Keratinocyte (primary cell): ENCODE results near the gene GEMIN8. TPM values are rescaled to one million over a fixed set of nuclear protein-coding genes. Genes with fewer than 3 reads are reported as not detected.

Source experiments
- DNase-seq: peaks from one replicate; pipeline ENCODE4 v3.0.0-alpha.2; 2011; ENCODE audit warnings: low read depth, missing footprints, low spot score
- FAIRE-seq: peaks from 2 replicates; lab custom pipeline; 2011; peaks lifted over from hg19 to GRCh38; lab: Jason Lieb, UNC
- H2AFZ ChIP-seq: 2 replicates; pipeline ENCODE4 v1.6.0; 2012; ENCODE audit warnings: low read length, control low read depth, inconsistent platforms; ENCODE audit not compliant: control insufficient read depth
- H3K27ac ChIP-seq: 2 replicates; pipeline ENCODE4 v1.5.1; 2011; ENCODE audit warnings: low read length; ENCODE audit not compliant: control insufficient read depth, insufficient read depth
- H3K27me3 ChIP-seq: 3 replicates; pipeline ENCODE4 v1.6.0; 2011; ENCODE audit warnings: low read length; ENCODE audit not compliant: control insufficient read depth, insufficient read depth; ENCODE audit errors: extremely low read depth
- H3K36me3 ChIP-seq, 2 experiments: 2 replicates in 1 of 2; 3 replicates in 1 of 2; pipeline ENCODE4 v1.5.1; 2011; ENCODE audit warnings: low read length in 2 of 2, mild to moderate bottlenecking in 1 of 2; ENCODE audit not compliant: control insufficient read depth in 2 of 2, insufficient read depth in 2 of 2; ENCODE audit errors: extremely low read depth in 1 of 2
- H3K4me1 ChIP-seq: 3 replicates; pipeline ENCODE4 v1.5.1; 2011; ENCODE audit warnings: low read length; ENCODE audit not compliant: control insufficient read depth, insufficient read depth; ENCODE audit errors: extremely low read depth
- H3K4me2 ChIP-seq: 3 replicates; pipeline ENCODE4 v1.6.0; 2011; ENCODE audit warnings: low read depth, low read length; ENCODE audit not compliant: control insufficient read depth, insufficient read depth; ENCODE audit errors: extremely low read depth
- H3K4me3 ChIP-seq, 3 experiments: fragments of 200-600 bp in 1 of 3; sonication (generic) in 1 of 3; 2 replicates in 2 of 3; 3 replicates in 1 of 3; pipeline ENCODE4 v1.5.1; 2011 to 2016; ENCODE audit warnings: low read length in 3 of 3, mild to moderate bottlenecking in 3 of 3, control low read depth in 2 of 3, inconsistent platforms in 1 of 3, low read depth in 1 of 3, mixed read lengths in 1 of 3, mixed run types in 1 of 3, moderate library complexity in 1 of 3; ENCODE audit not compliant: control insufficient read depth in 2 of 3, insufficient read depth in 2 of 3; ENCODE audit errors: extremely low read depth in 1 of 3
- H3K79me2 ChIP-seq: 2 replicates; pipeline ENCODE4 v1.6.0; 2012; ENCODE audit warnings: low read length; ENCODE audit not compliant: control insufficient read depth, insufficient read depth
- H3K9ac ChIP-seq: 3 replicates; pipeline ENCODE4 v1.6.0; 2011; ENCODE audit warnings: low read length; ENCODE audit not compliant: control insufficient read depth, insufficient read depth; ENCODE audit errors: extremely low read depth
- H3K9me1 ChIP-seq: 3 replicates; pipeline ENCODE4 v1.6.0; 2011; ENCODE audit warnings: low read length; ENCODE audit not compliant: control insufficient read depth, insufficient read depth; ENCODE audit errors: extremely low read depth
- H3K9me3 ChIP-seq: 2 replicates; pipeline ENCODE4 v1.5.1; 2012; ENCODE audit warnings: low read depth, low read length; ENCODE audit not compliant: control insufficient read depth
- H4K20me1 ChIP-seq: 3 replicates; pipeline ENCODE4 v1.6.0; 2011; ENCODE audit warnings: low read length; ENCODE audit not compliant: control insufficient read depth, insufficient read depth; ENCODE audit errors: extremely low read depth
- EZH2 ChIP-seq: IDR thresholded peaks from one replicate; pipeline ENCODE4 v1.6.1; 2012; ENCODE audit warnings: inconsistent platforms, mild to moderate bottlenecking, low read length, moderate library complexity
- dilution Hi-C: fragments of 300-500 bp; cut with MboI; formaldehyde crosslinking; loops from one replicate; pipeline ENCODE4 v1.7.0; 2020; ENCODE audit warnings: low sequenced_read_pairs; ENCODE audit not compliant: extremely low pct_ligation_motif_present
- polyA plus RNA-seq, 5 experiments: library from polyadenylated mRNA; depleted of rRNA in 3 of 5; stranded (reverse) in 3 of 5; stranded (forward) in 1 of 5; unstranded in 1 of 5; fragments of >200 nt; gene quantifications; 1 replicate in 1 of 5; 2 replicates in 3 of 5; 3 replicates in 1 of 5; pipeline versions ENCODE4 v1.2.1 to v1.2.3, GENCODE V29; 2011 to 2012; ENCODE audit warnings: missing spikeins in 2 of 5, low read depth in 1 of 5, low replicate concordance in 1 of 5
- TF ChIP-seq, protein P1 (sequence below), 3 experiments: IDR thresholded peaks in 1 of 3; conservative IDR thresholded peaks in 1 of 3; optimal IDR thresholded peaks in 1 of 3; 2 replicates in 2 of 3; 3 replicates in 1 of 3; pipeline versions ENCODE3 to v1.5.1; 2011; ENCODE audit warnings: low read length in 3 of 3, mild to moderate bottlenecking in 3 of 3, moderate library complexity in 2 of 3, control low read depth in 1 of 3, inconsistent platforms in 1 of 3; ENCODE audit not compliant: insufficient read depth in 2 of 3; ENCODE audit errors: extremely low read depth in 1 of 3

Gene GEMIN8
- polyA plus RNA-seq, 1 donor (not counting 4 experiments of a cell fraction or from before 2014, with no cell fraction given): 38.8 TPM

DNA sequence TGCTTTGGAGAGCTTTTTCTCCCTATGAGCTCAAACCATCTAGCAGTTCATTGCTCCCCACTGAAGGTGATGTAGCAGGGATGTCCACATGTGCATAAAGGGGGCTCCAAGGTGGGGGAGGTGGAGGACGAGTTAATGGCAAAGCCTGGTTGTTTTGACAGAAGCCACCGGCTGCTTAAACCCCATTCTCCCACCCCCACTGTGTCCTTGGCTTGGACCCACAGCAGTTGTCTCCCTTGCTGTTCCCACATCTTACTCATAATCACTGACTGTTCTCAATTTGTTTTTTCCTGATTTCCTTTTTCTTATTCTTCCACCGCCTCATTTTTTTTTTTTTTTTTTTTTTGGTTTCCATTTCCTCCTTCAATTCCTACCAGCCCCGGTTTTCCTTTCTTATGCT, 72.7 kb downstream of the GEMIN8 start:
- H3K4me3 ChIP-seq: no peak overlapping the region
- no peak overlapping the region for H3K9ac ChIP-seq
- no peaks in the 10 kb centered on the region for H3K79me2 ChIP-seq
- TF ChIP-seq, protein P1, sequence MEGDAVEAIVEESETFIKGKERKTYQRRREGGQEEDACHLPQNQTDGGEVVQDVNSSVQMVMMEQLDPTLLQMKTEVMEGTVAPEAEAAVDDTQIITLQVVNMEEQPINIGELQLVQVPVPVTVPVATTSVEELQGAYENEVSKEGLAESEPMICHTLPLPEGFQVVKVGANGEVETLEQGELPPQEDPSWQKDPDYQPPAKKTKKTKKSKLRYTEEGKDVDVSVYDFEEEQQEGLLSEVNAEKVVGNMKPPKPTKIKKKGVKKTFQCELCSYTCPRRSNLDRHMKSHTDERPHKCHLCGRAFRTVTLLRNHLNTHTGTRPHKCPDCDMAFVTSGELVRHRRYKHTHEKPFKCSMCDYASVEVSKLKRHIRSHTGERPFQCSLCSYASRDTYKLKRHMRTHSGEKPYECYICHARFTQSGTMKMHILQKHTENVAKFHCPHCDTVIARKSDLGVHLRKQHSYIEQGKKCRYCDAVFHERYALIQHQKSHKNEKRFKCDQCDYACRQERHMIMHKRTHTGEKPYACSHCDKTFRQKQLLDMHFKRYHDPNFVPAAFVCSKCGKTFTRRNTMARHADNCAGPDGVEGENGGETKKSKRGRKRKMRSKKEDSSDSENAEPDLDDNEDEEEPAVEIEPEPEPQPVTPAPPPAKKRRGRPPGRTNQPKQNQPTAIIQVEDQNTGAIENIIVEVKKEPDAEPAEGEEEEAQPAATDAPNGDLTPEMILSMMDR (optimal IDR thresholded peaks at IDR 0.05 in 1 of 3, IDR thresholded peaks at IDR 0.05 in 1 of 3, conservative IDR thresholded peaks at IDR 0.05 in 1 of 3; ENCODE audit: extremely low read depth in 1 of 3, insufficient read depth in 2 of 3, low read length in 3 of 3): no peak
- no peak for TF ChIP-seq EZH2
- no peaks in the 10 kb centered on the region for H3K9me3 ChIP-seq
- no peak overlapping the region for H3K27ac ChIP-seq
- DNase-seq (no peak), FAIRE-seq (no peak)
- H3K4me2 ChIP-seq: no peak overlapping the region
- no peaks in the 10 kb centered on the region for H3K27me3 ChIP-seq
- no peak overlapping the region for H2AFZ ChIP-seq
- dilution Hi-C loops: no loop called here
- H3K9me1 ChIP-seq: no peaks in the 10 kb centered on the region
- H4K20me1 ChIP-seq: no peaks in the 10 kb centered on the region
- no peaks in the 10 kb centered on the region for H3K36me3 ChIP-seq
- no peaks in the 10 kb centered on the region for H3K4me1 ChIP-seq

Other genes with a start within 250 kb of the GEMIN8 start
- gene GPM6B, start 212.8 kb downstream of the GEMIN8 start, polyA plus RNA-seq: 0.09 to 0.35 TPM (median 0.26 TPM) in 3 replicates